ENCODE measurements around the gene ROBO2. TPM values are rescaled to one million over a fixed set of nuclear protein-coding genes. Genes with fewer than 3 reads are reported as not detected.

The ROBO2 gene
- total and polyA plus RNA-seq, 12 donors, result 0.04 to 3.5 (median 0.34) TPM; not detected in 3

GRCh38 chr3:77195766-77196545 is 156.1 kb downstream of the ROBO2 start:
- Histone ChIP-seq H3K9me3 (no peaks in the 10 kb centered on the region), H3K27ac (no peak overlapping the region), H3K4me3 (no peak overlapping the region), H3K36me3 (no peaks in the 10 kb centered on the region), H3K27me3 (no peaks in the 10 kb centered on the region), H3K4me1 (peaks cover 0 to 2% (median 0%) of the 10 kb centered on the region in 9 donors)
- 84 to 89% methylated on average over 12 of the region's 12 CpGs for WGBS, 2 donors
- no peak for ATAC-seq
- TF ChIP-seq CTCF (IDR thresholded peaks at IDR 0.05), result no peak
- DNase-seq, result no peak
- intact Hi-C loops (cut with DNase I), result no loop called here

GRCh38 chr3:77197408-77197807 is 157.5 kb downstream of the ROBO2 start:
- TF ChIP-seq CTCF (IDR thresholded peaks at IDR 0.05), result no peak
- Histone ChIP-seq H3K4me3 (no peak overlapping the region), H3K9me3 (no peaks in the 10 kb centered on the region), H3K27me3 (no peaks in the 10 kb centered on the region), H3K27ac (no peak overlapping the region), H3K36me3 (no peaks in the 10 kb centered on the region), H3K4me1 (no peaks in the 10 kb centered on the region)
- ATAC-seq (no peak), DNase-seq (no peak)
- WGBS, 2 donors, result 84 to 89% methylated on average over 2 of the region's 2 CpGs
- intact Hi-C loops (cut with DNase I), result no loop called here

- Histone ChIP-seq H3K4me3 (no peak overlapping the region), H3K27me3 (no peaks in the 10 kb centered on the region), H3K9me3 (no peaks in the 10 kb centered on the region), H3K36me3 (no peaks in the 10 kb centered on the region), H3K4me1 (no peaks in the 10 kb centered on the region), H3K27ac (no peak overlapping the region)
- ATAC-seq (no peak), DNase-seq (no peak)
- no peak for TF ChIP-seq CTCF (IDR thresholded peaks at IDR 0.05)
- intact Hi-C loops (cut with DNase I), result no loop called here
These were observed 164.0 kb downstream of the ROBO2 start for GRCh38 chr3:77203851-77204250.

- no peaks in the 10 kb centered on the region for H3K27me3 ChIP-seq
- 85 to 86% methylated on average over 11 of the region's 11 CpGs for WGBS, 2 donors
- DNase-seq, result no peak
- H3K36me3 ChIP-seq, result no peaks in the 10 kb centered on the region
- no peak for ATAC-seq
- H3K27ac ChIP-seq, result no peak overlapping the region
- TF ChIP-seq CTCF (IDR thresholded peaks at IDR 0.05), result no peak
- intact Hi-C loops (cut with DNase I), result no loop called here
- H3K4me3 ChIP-seq, result no peak overlapping the region
- H3K4me1 ChIP-seq, result no peaks in the 10 kb centered on the region
- H3K9me3 ChIP-seq, result no peaks in the 10 kb centered on the region
These were observed 164.9 kb downstream of the ROBO2 start for GRCh38 chr3:77204788-77205187.
